GM15510 (cell line): ENCODE data around the gene ITPKC.

ENCODE experiments used
- POLR2A ChIP-seq: IDR thresholded peaks from 3 replicates; pipeline ENCODE4 v1.6.1; 2011; ENCODE audit warnings: borderline replicate concordance; ENCODE audit not compliant: insufficient read length; ENCODE audit errors: extremely low read depth

ITPKC gene

DNA sequence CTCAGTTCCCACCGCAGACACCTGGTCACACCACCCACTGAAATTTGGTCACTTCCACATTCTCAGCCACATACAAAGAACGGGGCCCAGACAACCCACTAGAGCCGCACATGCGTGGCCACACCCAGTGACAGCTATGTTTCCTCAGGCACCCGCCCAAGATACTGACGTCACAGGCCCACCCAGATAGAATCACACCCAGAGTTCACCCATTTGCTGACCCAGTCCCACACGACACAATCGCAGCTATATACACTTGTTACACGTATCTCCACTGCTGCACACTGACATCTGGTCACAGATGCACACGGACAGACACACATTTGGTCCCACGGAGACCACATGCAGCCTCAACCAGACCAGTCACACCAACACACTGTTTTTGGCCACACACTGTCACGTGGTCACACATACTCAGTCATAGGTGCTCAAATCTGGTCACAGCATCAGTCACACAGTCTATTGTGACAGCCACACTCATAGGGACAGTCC, 29.3 kb upstream of the ITPKC start:
- no peak for TF ChIP-seq POLR2A

DNA sequence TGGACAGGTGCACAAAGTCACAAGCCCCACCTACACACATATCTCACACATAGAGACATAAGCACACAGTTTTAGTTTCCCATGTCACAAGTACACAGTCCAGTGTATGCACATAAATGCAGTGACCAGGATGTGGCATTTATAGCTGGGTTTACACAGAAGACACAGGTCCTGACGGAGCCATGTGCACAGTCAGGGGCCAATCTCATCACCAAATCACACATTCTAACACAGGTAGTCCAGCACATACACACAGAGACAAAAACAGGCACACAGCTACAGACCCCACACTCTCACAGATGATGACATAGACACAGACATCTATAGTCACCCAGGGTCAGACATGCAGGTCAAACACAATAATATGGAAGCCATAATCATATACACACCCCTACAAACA, 28.6 kb upstream of the ITPKC start:
- TF ChIP-seq POLR2A: no peak

DNA sequence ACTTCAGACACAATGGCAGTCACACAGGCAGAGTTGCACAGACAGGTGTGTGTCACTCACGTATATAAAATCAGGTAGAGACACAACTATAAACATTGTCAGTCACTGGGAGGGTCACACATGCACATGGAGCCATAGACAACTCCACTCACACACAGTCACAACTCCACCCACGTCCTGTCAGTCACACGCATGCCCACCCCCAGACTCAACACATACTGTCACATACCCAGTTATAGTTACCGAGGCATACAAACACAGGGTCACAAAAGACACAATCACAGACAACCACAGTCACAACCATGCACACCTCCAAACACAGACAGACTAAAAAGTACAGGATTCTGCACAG, 27.9 kb upstream of the ITPKC start:
- TF ChIP-seq POLR2A: no peak

DNA sequence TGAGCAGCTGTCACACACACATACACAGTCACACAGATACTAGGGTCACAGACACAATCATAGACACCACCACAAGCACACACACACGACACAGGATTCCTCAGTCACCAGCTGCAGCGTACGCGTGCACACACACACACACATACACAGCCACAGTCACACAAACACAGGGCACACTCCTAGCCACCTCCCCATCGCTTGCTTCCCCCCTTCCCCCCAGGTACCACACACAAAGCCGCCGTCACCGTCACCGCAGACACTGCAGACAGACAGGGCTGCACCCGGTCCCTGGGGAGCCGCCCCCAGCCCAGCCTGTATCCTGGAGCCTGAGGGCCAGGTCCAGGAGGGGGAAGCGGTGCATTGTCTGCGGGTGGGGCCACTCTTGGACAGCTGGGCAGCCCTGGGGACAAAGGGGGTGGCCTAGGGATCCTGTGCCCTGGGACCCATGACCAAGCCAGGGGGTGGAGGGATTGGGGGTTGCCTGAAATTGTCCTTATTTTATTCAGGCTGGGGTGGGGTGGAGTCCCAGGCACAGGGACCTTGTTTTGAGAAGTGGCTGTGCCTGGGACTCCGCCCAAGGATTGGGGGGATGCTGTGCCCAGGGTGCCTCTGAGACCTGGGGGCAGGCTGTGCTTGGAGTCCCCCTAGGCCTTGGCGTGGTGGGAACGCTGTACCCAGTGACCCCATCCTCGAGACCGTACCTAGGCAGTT, 27.4 kb upstream of the ITPKC start:
- TF ChIP-seq POLR2A: no peak

DNA sequence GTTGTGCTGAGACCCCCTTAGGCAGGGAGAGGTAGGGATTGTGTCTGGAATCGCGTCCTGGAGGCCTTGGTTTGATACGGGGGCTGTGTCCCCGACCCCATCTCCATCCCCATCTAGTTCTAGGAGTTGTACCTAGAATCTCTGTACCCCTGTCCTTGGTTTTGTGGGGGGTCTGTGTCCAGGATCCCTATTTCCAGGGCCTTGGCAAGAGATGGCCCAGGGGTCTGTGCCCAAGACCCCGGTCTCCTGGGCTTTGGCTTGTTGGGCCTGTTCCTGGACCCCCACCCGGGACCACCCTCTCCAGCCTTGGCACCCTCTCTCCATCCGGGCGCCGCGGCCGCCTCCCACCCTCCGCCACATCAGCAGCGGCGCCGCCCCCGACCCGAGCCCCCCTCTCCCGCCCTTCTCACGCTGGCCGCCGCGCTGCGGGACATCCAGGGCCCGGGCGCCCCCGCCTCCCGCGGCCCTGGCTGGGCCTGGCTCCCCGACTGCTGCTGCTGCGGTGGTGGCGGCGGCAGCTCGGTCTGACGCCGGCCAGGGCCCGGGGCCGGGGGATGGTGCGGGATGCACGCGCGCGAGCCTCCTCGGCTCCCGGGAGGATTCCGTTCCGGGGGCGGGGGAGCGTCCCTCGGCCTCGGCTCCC, 26.7 kb upstream of the ITPKC start, which contains the start of gene NUMBL:
Gene NUMBL, minus strand, starts transcription at position 602 of the 643 bp plus-strand sequence. Its CDS starts 168 bp downstream, at position 434.
- TF ChIP-seq POLR2A: no peak

DNA sequence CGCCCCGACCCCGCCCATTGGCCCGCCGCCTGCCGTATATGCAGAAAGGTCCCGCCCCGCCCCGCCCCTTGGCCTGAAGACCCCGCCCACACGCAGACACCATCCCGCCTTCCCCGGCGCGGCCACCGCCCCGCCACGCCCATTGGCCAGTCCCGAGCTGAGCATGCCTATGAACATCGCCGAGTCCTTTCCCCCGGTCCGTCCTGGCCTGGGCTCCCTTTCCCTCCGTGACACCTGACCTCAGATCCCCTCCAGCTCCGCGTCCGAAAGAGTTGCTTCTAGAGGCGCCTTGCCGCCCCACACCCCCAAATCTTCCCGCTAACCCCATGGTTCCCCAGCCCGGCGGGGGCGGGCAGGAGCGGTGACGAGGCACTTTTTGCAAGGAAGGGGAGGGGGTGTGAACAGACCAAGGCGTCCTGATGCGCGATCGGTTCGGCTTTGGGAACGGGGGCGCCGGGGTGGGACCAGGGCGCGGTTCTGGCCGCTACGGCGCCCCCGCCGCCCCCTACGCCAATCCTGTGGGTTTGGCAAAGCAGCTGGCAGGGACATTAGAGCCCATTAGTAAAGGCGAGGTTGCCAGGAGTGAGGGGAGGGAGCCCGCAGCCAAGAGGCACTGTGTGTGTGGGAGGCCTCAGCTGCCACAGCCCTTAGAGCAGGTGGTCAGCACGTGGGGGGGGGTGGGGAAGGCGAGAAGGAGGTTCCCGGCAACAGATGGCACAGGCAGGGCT, 26.1 kb upstream of the ITPKC start:
- peak; percentile 43 for TF ChIP-seq POLR2A

DNA sequence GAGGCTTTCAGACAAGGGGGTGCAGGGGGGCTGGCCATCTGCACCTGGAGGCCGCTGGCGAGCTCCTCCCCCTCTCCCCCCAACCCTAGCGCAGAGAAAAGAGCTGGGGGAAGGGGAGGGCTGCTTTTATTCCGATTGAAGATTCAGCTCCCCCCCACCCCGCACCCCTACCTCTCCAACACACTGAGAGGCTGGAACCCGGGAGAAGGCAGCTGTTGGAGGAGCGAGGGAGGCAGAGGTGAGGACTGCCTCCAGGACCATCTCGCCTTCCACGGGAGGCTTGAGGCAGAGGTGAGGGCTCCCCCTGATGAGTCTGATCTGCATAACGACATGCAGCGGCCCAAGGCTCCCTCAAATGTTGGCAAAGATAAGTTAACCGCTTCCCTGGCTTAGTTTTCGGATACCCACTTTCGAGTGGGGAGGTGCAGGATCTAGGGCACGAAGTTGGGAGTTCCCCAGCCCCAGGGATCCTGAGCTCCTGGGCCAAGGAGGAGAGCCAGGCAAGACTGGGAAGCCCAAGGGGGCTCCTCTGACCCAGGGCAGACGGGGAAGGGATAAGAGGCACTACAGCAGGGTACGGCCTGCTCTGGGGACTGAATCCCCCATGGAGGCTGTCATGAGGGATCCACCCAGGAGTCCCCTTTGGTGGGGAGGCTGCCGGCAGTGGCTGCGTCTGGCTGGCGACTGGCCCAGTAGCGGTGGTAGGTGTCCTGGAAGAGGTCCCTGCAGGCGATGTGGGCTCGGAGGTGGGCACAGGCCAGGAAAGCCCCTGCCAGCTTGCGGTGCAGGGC, 25.3 kb upstream of the ITPKC start:
- TF ChIP-seq POLR2A: no peak

DNA sequence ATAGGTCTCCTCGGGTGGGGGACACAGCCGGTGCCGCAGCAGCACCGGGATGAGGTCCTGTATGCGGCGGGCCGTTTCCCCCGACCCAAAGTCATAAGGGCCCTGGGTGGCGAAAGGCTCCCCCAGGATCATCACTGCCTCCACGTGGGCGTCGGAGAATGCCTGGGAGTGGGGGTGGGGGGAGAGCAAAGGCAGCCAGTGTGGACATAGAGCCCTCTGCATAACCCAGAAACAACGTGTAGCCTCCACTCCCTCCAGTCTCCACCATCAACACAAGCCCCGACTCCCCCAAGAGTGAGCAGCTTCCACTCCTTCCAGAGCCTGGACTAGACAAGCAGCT, 24.7 kb upstream of the ITPKC start:
- no peak for TF ChIP-seq POLR2A

DNA sequence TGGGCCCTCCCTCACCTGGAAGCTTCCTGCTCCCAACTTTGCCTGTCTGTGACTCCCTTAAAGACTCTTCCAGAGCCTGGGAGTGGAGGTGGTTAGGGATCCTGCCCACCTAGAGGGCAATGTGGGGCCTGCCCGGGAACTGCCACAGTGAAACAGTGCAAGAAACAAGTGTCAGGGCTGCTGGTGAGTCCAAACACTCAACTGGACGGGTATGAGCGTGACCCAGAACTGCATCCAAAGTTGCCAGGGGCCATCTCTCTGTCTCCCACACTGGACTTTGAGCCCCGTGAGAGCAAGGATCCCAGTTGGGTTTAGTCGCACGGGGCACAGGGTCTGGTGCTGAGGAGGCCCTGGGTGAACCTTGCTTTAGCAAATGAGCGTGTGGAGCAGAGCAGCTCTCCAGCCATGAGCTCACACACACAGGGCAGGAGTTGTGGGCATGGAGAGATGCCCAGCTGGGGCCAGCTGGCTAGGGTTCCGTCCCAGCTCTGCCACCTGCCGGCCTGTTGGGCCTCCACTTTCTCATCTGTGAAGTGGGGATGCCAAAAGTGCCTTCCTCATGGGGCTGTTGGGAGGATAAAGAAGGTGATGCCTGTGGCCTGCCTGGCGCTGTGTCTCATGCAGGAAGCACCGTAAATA, 23.6 kb upstream of the ITPKC start:
- no peak for TF ChIP-seq POLR2A

DNA sequence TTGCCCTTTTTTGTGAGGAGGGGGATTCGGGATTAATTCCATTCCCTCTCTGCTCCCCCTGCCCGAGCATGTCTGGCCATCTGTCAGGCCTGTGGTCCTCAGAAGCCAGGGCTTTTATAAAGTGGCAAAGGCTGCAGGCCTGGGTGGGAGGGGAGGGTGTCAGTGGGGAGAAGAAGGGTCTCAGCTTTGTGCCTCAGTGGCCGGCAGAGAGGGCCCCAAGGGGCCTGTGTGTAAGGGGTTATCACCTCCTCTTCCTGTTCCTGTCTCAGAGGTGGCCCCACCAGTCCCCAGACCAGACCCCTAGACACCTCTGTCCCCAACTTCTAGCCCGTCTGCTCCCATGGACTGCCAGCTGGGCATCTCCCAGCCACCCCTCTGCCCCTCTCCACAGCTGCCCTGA, 23.0 kb upstream of the ITPKC start:
- no peak for TF ChIP-seq POLR2A

DNA sequence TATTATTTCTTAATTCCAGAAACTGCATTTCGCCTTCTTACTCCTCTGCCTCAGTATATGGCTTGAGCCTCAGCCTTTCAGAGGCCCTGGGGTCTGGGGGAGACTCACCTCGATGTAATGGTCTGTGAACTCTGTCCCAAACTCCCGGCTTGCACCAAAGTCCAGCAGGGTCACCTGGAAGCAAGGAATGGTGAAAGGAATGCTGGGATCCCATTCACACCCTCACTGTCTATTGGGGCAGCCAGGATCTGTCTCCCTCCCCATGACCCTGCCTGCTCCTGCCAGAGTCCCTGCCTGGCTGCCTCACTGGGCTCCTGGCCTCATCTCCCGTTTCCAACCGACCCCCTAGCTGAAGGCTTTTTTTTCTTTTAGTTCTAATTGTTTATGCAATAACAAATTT, 21.0 kb upstream of the ITPKC start:
- TF ChIP-seq POLR2A: no peak

DNA sequence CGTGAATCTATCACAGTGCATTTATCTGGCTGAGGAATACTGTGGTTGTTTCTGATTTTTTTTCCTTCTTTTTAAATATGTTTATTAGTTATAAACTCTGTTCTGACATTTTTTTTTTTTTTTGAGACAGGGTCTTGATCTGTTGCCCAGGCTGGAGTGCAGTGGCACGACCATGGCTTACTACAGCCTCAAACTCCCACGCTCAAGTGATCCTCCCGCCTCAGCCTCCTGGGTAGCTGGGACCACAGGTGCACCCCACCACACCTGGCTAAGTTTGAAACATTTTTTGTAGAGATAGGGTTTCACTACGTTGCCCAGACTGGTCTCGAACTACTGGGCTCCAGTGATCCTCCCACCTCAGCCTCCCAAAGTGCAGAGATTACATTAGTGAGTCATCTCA, 19.9 kb upstream of the ITPKC start:
- no peak for TF ChIP-seq POLR2A

DNA sequence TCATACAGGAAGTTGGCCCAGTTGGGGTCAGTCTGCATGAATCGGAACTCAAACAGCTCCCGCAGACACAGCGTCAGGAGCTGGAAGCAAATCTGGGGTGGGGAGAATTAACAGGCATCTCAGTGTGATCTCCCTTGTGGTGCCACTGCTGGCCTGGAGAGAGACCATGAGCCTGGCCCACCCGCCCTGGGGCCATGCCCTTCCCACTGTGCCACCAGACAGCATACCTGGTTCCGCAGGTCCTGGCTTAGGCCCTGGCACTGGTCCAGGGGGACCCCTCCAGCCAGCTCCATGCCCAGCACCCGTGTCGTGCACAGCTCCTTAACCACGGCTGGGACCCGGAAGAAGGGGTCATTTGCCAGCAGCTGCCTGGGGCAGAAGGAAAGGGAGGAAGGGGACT, 16.8 kb upstream of the ITPKC start:
- TF ChIP-seq POLR2A: no peak

DNA sequence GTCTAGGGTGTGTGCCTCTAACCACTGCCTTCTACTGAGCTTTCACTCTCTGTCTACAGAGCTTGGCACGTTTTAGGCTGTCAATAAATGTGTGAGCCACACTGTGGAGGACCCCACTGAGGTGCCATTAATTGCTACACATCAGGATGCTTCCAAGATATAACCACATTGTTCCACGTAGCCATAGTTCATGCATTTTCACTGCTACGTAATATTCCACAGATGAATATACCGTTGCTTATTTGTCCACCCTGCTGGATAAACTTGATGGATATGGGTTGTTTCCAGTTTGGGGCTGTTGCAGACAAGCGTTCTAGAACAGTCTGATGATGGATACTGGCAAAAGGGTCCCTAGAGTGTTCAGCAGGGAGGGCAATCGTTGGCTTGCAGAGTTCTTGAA, 15.2 kb upstream of the ITPKC start:
- TF ChIP-seq POLR2A: no peak
